GM12873 (cell line): ENCODE results near the gene ADAM19.

ENCODE experiments used
- CTCF ChIP-seq: IDR thresholded peaks from 2 replicates; pipeline ENCODE4 v1.5.1; 2012; ENCODE audit warnings: low read depth, mild to moderate bottlenecking, moderate library complexity, low read length, control low read depth; ENCODE audit not compliant: insufficient read depth; ENCODE audit errors: missing control alignments

Gene ADAM19

GRCh38 chr5:157475432-157475831, 100.1 kb downstream of the ADAM19 start:
- no peak for TF ChIP-seq CTCF

GRCh38 chr5:157473383-157474320, 101.9 kb downstream of the ADAM19 start:
- TF ChIP-seq CTCF: peak; percentile 24

GRCh38 chr5:157471709-157472108, 103.9 kb downstream of the ADAM19 start:
- TF ChIP-seq CTCF: peak; percentile 78

GRCh38 chr5:157470631-157471030, 104.9 kb downstream of the ADAM19 start:
- no peak for TF ChIP-seq CTCF

GRCh38 chr5:157469687-157470086, 105.9 kb downstream of the ADAM19 start:
- no peak for TF ChIP-seq CTCF

- TF ChIP-seq CTCF: peak; percentile 36
These were observed 106.5 kb downstream of the ADAM19 start for GRCh38 chr5:157469073-157469472.

- no peak for TF ChIP-seq CTCF
These were observed 107.1 kb downstream of the ADAM19 start for GRCh38 chr5:157468293-157468965.
